HFF-Myc (cell line): Measurements from ENCODE around the gene ZNRF2.

ENCODE experiments used
- DNase-seq: peaks from one replicate; pipeline ENCODE4 v3.0.0-alpha.2; 2011; ENCODE audit warnings: low read depth; ENCODE audit errors: extremely low read depth
- H3K4me3 ChIP-seq: replicated peaks from 2 replicates; pipeline ENCODE4 v1.5.1; 2011; ENCODE audit warnings: low read depth, mild to moderate bottlenecking, control low read depth, low read length
- CTCF ChIP-seq: IDR thresholded peaks from 2 replicates; pipeline ENCODE4 v1.5.1; 2012; ENCODE audit warnings: mild to moderate bottlenecking, low read depth, low read length, control low read depth; ENCODE audit errors: missing control alignments

Gene ZNRF2

DNA sequence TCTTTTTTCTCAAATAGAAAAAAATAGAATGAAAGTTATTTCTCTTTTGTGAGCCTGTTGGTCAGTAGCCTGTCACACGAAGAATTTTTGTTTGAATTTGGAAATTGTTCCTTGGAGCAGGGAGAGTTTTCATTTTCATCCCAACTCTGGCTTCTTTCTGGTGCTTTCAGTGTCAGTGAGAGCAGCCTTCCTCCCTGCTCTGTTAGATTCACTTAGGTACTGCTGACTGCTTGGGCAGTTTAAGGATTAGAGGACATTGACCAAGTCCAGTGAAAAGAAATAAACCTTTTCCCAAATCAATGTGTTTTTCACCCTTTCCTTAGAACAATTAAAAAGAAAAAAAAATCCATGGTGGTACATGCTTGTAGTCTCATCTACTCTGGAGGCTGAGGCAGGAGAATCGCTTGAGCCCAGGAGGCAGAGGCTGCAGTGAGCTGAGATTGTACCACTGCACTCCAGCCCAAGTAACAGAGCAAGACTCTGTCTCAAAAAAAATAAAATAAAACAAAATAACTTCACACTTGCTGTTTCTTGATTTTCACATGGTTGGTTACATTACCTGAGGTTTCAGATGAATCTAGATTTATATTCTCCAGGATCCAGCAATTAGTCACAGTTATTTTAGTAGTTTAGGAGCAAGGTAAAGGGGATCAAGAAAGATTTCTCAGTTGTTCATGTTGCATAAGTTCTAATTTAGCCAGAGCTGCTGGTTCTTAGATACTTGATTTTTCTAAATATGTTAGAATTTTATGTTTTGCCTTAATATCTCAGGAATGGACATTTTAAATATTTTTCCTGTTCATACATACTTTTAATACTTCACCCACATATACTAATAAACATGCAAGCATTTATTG is 63.1 kb downstream of the ZNRF2 start:
- no peak for TF ChIP-seq CTCF
- no peak overlapping the region for H3K4me3 ChIP-seq
- DNase-seq, result no peak

- peak overlapping the region; percentile 7 for H3K4me3 ChIP-seq
- no peak for TF ChIP-seq CTCF
- DNase-seq, result peak; percentile 93
Observed at GRCh38 chr7:30348083-30348560, 63.7 kb downstream of the ZNRF2 start.

- H3K4me3 ChIP-seq, result no peak overlapping the region
- TF ChIP-seq CTCF, result no peak
- DNase-seq, result no peak
Observed at GRCh38 chr7:30349170-30349569, 64.8 kb downstream of the ZNRF2 start.

- H3K4me3 ChIP-seq, result no peak overlapping the region
Observed at GRCh38 chr7:30349816-30350215, 65.4 kb downstream of the ZNRF2 start.

DNA sequence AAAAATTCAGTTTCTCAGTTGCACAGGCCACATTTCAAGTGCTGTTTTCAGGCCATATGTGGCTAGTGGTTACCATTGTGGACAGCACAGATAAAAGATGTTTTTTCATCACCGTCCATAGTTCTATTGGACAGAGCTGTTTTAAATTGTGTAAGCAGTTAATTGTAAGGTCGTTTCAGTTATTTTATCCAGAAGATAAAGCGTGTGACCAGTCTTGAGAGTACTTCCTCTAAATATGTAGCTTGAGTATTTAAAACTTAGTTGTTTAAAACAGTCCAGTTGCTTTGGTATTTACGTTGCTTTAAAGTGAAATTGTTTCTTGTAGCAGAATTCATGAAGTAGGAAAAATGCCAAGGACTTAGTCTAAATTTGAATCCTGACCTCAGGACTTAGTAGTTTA is 66.9 kb downstream of the ZNRF2 start:
- no peak for DNase-seq
- H3K4me3 ChIP-seq, result no peak overlapping the region
- no peak for TF ChIP-seq CTCF

More at GRCh38 chr7:30349816-30350215, 65.4 kb downstream of the ZNRF2 start:
- TF ChIP-seq CTCF, result no peak
- DNase-seq, result no peak

GRCh38 chr7:30351724-30352123 is 67.3 kb downstream of the ZNRF2 start:
- no peak for TF ChIP-seq CTCF
- DNase-seq, result no peak
- H3K4me3 ChIP-seq, result no peak overlapping the region

- no peak overlapping the region for H3K4me3 ChIP-seq
- no peak for TF ChIP-seq CTCF
- no peak for DNase-seq
Observed at GRCh38 chr7:30352169-30352568, 67.8 kb downstream of the ZNRF2 start.
